Measurements from ENCODE around the gene PHTF1. TPM values are rescaled to one million over a fixed set of nuclear protein-coding genes. Genes with fewer than 3 reads are reported as not detected.

PHTF1 gene
- polyA plus RNA-seq, 1 donor from 2014 or later, result 46.1 TPM

- Histone ChIP-seq H3K4me3 (ENCODE audit: low read length) (no peak overlapping the region), H4K20me1 (ENCODE audit: insufficient read depth) (no peaks in the 10 kb centered on the region), H3K27ac (ENCODE audit: low read length) (no peak overlapping the region), H3K9me3 (ENCODE audit: low read length) (no peaks in the 10 kb centered on the region), H3K79me2 (replicated peaks; ENCODE audit: insufficient read depth, low read length) (no peaks in the 10 kb centered on the region), H3K36me3 (ENCODE audit: insufficient read depth, low read length) (no peaks in the 10 kb centered on the region), H3K9ac (ENCODE audit: low read length) (no peak overlapping the region), H3K9me2 (ENCODE audit: insufficient read depth, low read length) (no peaks in the 10 kb centered on the region), H3F3A (ENCODE audit: insufficient read depth, low read length, poor library complexity, severe bottlenecking) (no peaks in the 10 kb centered on the region), H3K27me3 (ENCODE audit: insufficient read depth, low read depth, low read length) (no peaks in the 10 kb centered on the region), H2AFZ (ENCODE audit: low read depth, low read length) (no peak overlapping the region), H3K4me2 (ENCODE audit: low read length) (no peak overlapping the region)
- TF ChIP-seq POLR2AphosphoS5 (IDR thresholded peaks at IDR 0.05) (no peak), RAD21 (conservative IDR thresholded peaks at IDR 0.05) (no peak), CTCF (IDR thresholded peaks at IDR 0.05; ENCODE audit: poor library complexity, severe bottlenecking) (no peak), TAF1 (IDR thresholded peaks at IDR 0.05; ENCODE audit: low read depth) (no peak), EZH2 (IDR thresholded peaks at IDR 0.05; ENCODE audit: borderline replicate concordance, insufficient read depth, low read length, poor library complexity, severe bottlenecking) (no peak), REST (IDR thresholded peaks at IDR 0.05; ENCODE audit: borderline replicate concordance) (no peak), EP300 (conservative IDR thresholded peaks at IDR 0.05; ENCODE audit: poor library complexity, severe bottlenecking) (no peak), MXI1 (conservative IDR thresholded peaks at IDR 0.05; ENCODE audit: poor library complexity, severe bottlenecking) (no peak), SMC3 (conservative IDR thresholded peaks at IDR 0.05; ENCODE audit: poor library complexity) (no peak)
Measured at GRCh38 chr1:113657126-113657525, 102.2 kb downstream of the PHTF1 start.

GRCh38 chr1:113654883-113655282 is 104.4 kb downstream of the PHTF1 start:
- H3K27ac ChIP-seq (ENCODE audit: low read length), result peak overlapping the region; percentile 91
- H3K9me2 ChIP-seq (ENCODE audit: insufficient read depth, low read length), result no peaks in the 10 kb centered on the region
- peak overlapping the region; percentile 60 for H3K4me2 ChIP-seq (ENCODE audit: low read length)
- peak overlapping the region; percentile 30 for H2AFZ ChIP-seq (ENCODE audit: low read depth, low read length)
- H3K9ac ChIP-seq (ENCODE audit: low read length), result peak overlapping the region; percentile 56
- H3K9me3 ChIP-seq (ENCODE audit: low read length), result no peaks in the 10 kb centered on the region
- no peak for TF ChIP-seq TAF1 (IDR thresholded peaks at IDR 0.05; ENCODE audit: low read depth)
- TF ChIP-seq EP300 (conservative IDR thresholded peaks at IDR 0.05; ENCODE audit: poor library complexity, severe bottlenecking), result peak; percentile 90
- TF ChIP-seq POLR2AphosphoS5 (IDR thresholded peaks at IDR 0.05), result peak; percentile 88
- TF ChIP-seq SMC3 (conservative IDR thresholded peaks at IDR 0.05; ENCODE audit: poor library complexity), result no peak
- no peak for TF ChIP-seq EZH2 (IDR thresholded peaks at IDR 0.05; ENCODE audit: borderline replicate concordance, insufficient read depth, low read length, poor library complexity, severe bottlenecking)
- peak; percentile 74 for TF ChIP-seq REST (IDR thresholded peaks at IDR 0.05; ENCODE audit: borderline replicate concordance)
- no peak for TF ChIP-seq RAD21 (conservative IDR thresholded peaks at IDR 0.05)
- no peak for TF ChIP-seq CTCF (IDR thresholded peaks at IDR 0.05; ENCODE audit: poor library complexity, severe bottlenecking)
- no peak for TF ChIP-seq MXI1 (conservative IDR thresholded peaks at IDR 0.05; ENCODE audit: poor library complexity, severe bottlenecking)
- no peaks in the 10 kb centered on the region for H3K36me3 ChIP-seq (ENCODE audit: insufficient read depth, low read length)
- peak overlapping the region; percentile 29 for H3K4me3 ChIP-seq (ENCODE audit: low read length)
- H3K27me3 ChIP-seq (ENCODE audit: insufficient read depth, low read depth, low read length), result no peaks in the 10 kb centered on the region
- no peaks in the 10 kb centered on the region for H3K79me2 ChIP-seq (replicated peaks; ENCODE audit: insufficient read depth, low read length)
- no peaks in the 10 kb centered on the region for H3F3A ChIP-seq (ENCODE audit: insufficient read depth, low read length, poor library complexity, severe bottlenecking)
- H4K20me1 ChIP-seq (ENCODE audit: insufficient read depth), result no peaks in the 10 kb centered on the region

Data from neural cell (in vitro differentiated cells).